Adrenal gland (tissue), 5 donors: ENCODE measurements around the gene MBTPS2.

Experiments
- POLR2A ChIP-seq, 2 donors: fragments of 450-650 bp; IDR thresholded peaks; one replicate each; pipeline ENCODE4 v1.6.1; 2017; ENCODE audit warnings: antibody characterized with exemption in 2 of 2, mild to moderate bottlenecking in 2 of 2, moderate library complexity in 1 of 2
- TF ChIP-seq, protein P1 (sequence below), 6 experiments: fragments of 450-650 bp in 4 of 6; fragments of 200-600 bp in 2 of 6; sonication (generic) in 1 of 6; IDR thresholded peaks; 1 replicate in 5 of 6; 2 replicates in 1 of 6; pipeline versions ENCODE4 v1.5.1 to v1.8.0; 2016 to 2021; ENCODE audit warnings: antibody characterized with exemption in 6 of 6, mild to moderate bottlenecking in 2 of 6, moderate library complexity in 1 of 6
- donor health status: DM: no; HTN: no; CAD: no.

- no peak for TF ChIP-seq POLR2A (IDR thresholded peaks at IDR 0.05)
- TF ChIP-seq, protein P1, sequence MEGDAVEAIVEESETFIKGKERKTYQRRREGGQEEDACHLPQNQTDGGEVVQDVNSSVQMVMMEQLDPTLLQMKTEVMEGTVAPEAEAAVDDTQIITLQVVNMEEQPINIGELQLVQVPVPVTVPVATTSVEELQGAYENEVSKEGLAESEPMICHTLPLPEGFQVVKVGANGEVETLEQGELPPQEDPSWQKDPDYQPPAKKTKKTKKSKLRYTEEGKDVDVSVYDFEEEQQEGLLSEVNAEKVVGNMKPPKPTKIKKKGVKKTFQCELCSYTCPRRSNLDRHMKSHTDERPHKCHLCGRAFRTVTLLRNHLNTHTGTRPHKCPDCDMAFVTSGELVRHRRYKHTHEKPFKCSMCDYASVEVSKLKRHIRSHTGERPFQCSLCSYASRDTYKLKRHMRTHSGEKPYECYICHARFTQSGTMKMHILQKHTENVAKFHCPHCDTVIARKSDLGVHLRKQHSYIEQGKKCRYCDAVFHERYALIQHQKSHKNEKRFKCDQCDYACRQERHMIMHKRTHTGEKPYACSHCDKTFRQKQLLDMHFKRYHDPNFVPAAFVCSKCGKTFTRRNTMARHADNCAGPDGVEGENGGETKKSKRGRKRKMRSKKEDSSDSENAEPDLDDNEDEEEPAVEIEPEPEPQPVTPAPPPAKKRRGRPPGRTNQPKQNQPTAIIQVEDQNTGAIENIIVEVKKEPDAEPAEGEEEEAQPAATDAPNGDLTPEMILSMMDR (IDR thresholded peaks at IDR 0.05) = no peak
Observed at GRCh38 chrX:21821875-21822274, 17.5 kb upstream of the MBTPS2 start.
